Endodermal cell (in vitro differentiated cells): ENCODE data around the gene PRKCE. TPM values are rescaled to one million over a fixed set of nuclear protein-coding genes. Genes with fewer than 3 reads are reported as not detected.

Experiments used
- DNase-seq: peaks from one replicate; pipeline ENCODE4 v3.0.0-alpha.2; 2017
- H3K27ac ChIP-seq: 2 replicates; pipeline ENCODE4 v1.5.1; 2013; ENCODE audit warnings: mild to moderate bottlenecking, low read depth, low read length, moderate library complexity
- H3K27me3 ChIP-seq: 2 replicates; pipeline ENCODE4 v1.6.1; 2013; ENCODE audit warnings: mild to moderate bottlenecking, low read length, moderate library complexity; ENCODE audit not compliant: insufficient read depth, control insufficient read depth, poor library complexity, severe bottlenecking
- H3K36me3 ChIP-seq: 2 replicates; pipeline ENCODE4 v1.7.0; 2013; ENCODE audit warnings: mild to moderate bottlenecking, low read length, moderate library complexity; ENCODE audit not compliant: control insufficient read depth, insufficient read depth
- H3K4me1 ChIP-seq: one replicate; pipeline ENCODE4 v1.7.0; 2013; ENCODE audit warnings: low read length; ENCODE audit not compliant: control insufficient read depth, insufficient read depth
- H3K4me3 ChIP-seq: 2 replicates; pipeline ENCODE4 v1.5.1; 2013; ENCODE audit warnings: mild to moderate bottlenecking, low read length, moderate library complexity
- H3K9ac ChIP-seq: 2 replicates; pipeline ENCODE4 v1.6.1; 2013; ENCODE audit warnings: mild to moderate bottlenecking, low read length, moderate library complexity; ENCODE audit not compliant: poor library complexity, severe bottlenecking; ENCODE audit errors: extremely low read depth
- H3K9me3 ChIP-seq: 2 replicates; pipeline ENCODE4 v1.6.1; 2013; ENCODE audit warnings: mild to moderate bottlenecking, low read length, moderate library complexity; ENCODE audit not compliant: control insufficient read depth
- H3K27ac Mint-ChIP-seq: 2 replicates; pipeline ENCODE4 v1.8.0; 2020; ENCODE audit warnings: mixed read lengths
- H3K27me3 Mint-ChIP-seq: 2 replicates; pipeline ENCODE4 v1.8.0; 2021; ENCODE audit warnings: mild to moderate bottlenecking, mixed read lengths; ENCODE audit not compliant: insufficient read depth
- H3K36me3 Mint-ChIP-seq: 2 replicates; pipeline ENCODE4 v1.8.0; 2020; ENCODE audit warnings: low read depth, mixed read lengths
- H3K4me1 Mint-ChIP-seq: 2 replicates; pipeline ENCODE4 v1.8.0; 2020; ENCODE audit warnings: mixed read lengths
- H3K4me3 Mint-ChIP-seq: 2 replicates; pipeline ENCODE4 v1.8.0; 2020; ENCODE audit warnings: mild to moderate bottlenecking, moderate library complexity, mixed read lengths
- H3K9me3 Mint-ChIP-seq: 2 replicates; pipeline ENCODE4 v1.8.0; 2020; ENCODE audit warnings: mild to moderate bottlenecking, mixed read lengths
- CTCF ChIP-seq: fragments of 200-600 bp; sonication (generic); conservative IDR thresholded peaks from 2 replicates; pipeline ENCODE4 v1.5.0; 2021; ENCODE audit warnings: antibody characterized with exemption, mild to moderate bottlenecking
- WGBS, 2 experiments: methylation state at CpG; one replicate each; pipeline versions ENCODE4 v1.1.5 to v1.1.7; 2013; ENCODE audit warnings: missing lambda C conversion rate in 2 of 2, mixed read lengths in 1 of 2; ENCODE audit not compliant: insufficient coverage in 1 of 2, insufficient read length in 1 of 2; 5-methylcytosine and 5-hydroxymethylcytosine counted together
- total RNA-seq, 2 donors: library from RNA; stranded (reverse); fragmentation: NEBNext Ultra II Directional in 1 of 2; extraction: Animal tissue kit (Norgen Biotek cat#: 25700) in 1 of 2; gene quantifications; 2 replicates in 1 of 2; 3 replicates in 1 of 2; pipeline ENCODE4 v1.2.1, GENCODE V29; 2021

The PRKCE gene
- total RNA-seq, 2 donors from 2014 or later: 1.4 to 1.7 TPM

GRCh38 chr2:46158661-46159060 is 507.2 kb downstream of the PRKCE start:
- Histone ChIP-seq H3K27ac (no peak overlapping the region), H3K4me1 (peaks cover 2% of the 10 kb centered on the region), H3K4me3 (no peak overlapping the region), H3K9me3 (no peaks in the 10 kb centered on the region), H3K36me3 (no peaks in the 10 kb centered on the region), H3K9ac (no peak overlapping the region), H3K27me3 (peaks cover 54% of the 10 kb centered on the region)
- H3K9me3 Mint-ChIP-seq: no peaks in the 10 kb centered on the region
- no peak overlapping the region for H3K4me3 Mint-ChIP-seq
- H3K36me3 Mint-ChIP-seq: no peaks in the 10 kb centered on the region
- H3K27me3 Mint-ChIP-seq: peaks cover 82% of the 10 kb centered on the region
- 90 to 91% methylated on average over 3 to 4 of the region's 4 CpGs for WGBS, 2 experiments
- no peak for DNase-seq
- no peak for TF ChIP-seq CTCF
- peaks cover 15% of the 10 kb centered on the region for H3K4me1 Mint-ChIP-seq
- H3K27ac Mint-ChIP-seq: no peak overlapping the region

- no peak overlapping the region for H3K27ac ChIP-seq
- no peaks in the 10 kb centered on the region for H3K9me3 ChIP-seq
- no peak overlapping the region for H3K4me3 Mint-ChIP-seq
- no peaks in the 10 kb centered on the region for H3K9me3 Mint-ChIP-seq
- no peak for DNase-seq
- 40 to 78% methylated on average over 1 to 6 of the region's 6 CpGs for WGBS, 2 experiments
- H3K27me3 ChIP-seq: peaks cover 48% of the 10 kb centered on the region
- peaks cover 81% of the 10 kb centered on the region for H3K27me3 Mint-ChIP-seq
- no peaks in the 10 kb centered on the region for H3K36me3 ChIP-seq
- H3K9ac ChIP-seq: no peak overlapping the region
- TF ChIP-seq CTCF: no peak
- peaks cover 2% of the 10 kb centered on the region for H3K4me1 ChIP-seq
- peaks cover 11% of the 10 kb centered on the region for H3K4me1 Mint-ChIP-seq
- no peaks in the 10 kb centered on the region for H3K36me3 Mint-ChIP-seq
- no peak overlapping the region for H3K4me3 ChIP-seq
- H3K27ac Mint-ChIP-seq: no peak overlapping the region
These were observed 508.9 kb downstream of the PRKCE start for GRCh38 chr2:46160326-46160725.

GRCh38 chr2:46161315-46161714 is 509.8 kb downstream of the PRKCE start:
- peaks cover 2% of the 10 kb centered on the region for H3K4me1 ChIP-seq
- WGBS, 2 experiments: 91 to 100% methylated on average over 3 to 4 of the region's 4 CpGs
- no peak overlapping the region for H3K27ac Mint-ChIP-seq

More at GRCh38 chr2:46161315-46161714, 509.8 kb downstream of the PRKCE start:
- H3K9me3 Mint-ChIP-seq: no peaks in the 10 kb centered on the region
- H3K4me3 ChIP-seq: no peak overlapping the region
- H3K27ac ChIP-seq: no peak overlapping the region
- no peak overlapping the region for H3K4me3 Mint-ChIP-seq
- peaks cover 41% of the 10 kb centered on the region for H3K27me3 ChIP-seq
- DNase-seq: no peak
- peaks cover 78% of the 10 kb centered on the region for H3K27me3 Mint-ChIP-seq
- H3K36me3 Mint-ChIP-seq: no peaks in the 10 kb centered on the region
- H3K9ac ChIP-seq: no peak overlapping the region
- H3K9me3 ChIP-seq: no peaks in the 10 kb centered on the region
- no peaks in the 10 kb centered on the region for H3K36me3 ChIP-seq
- peaks cover 7% of the 10 kb centered on the region for H3K4me1 Mint-ChIP-seq
- no peak for TF ChIP-seq CTCF
